HFF-Myc (cell line): ENCODE measurements around the gene MED14.

Experiments used
- DNase-seq: peaks from one replicate; pipeline ENCODE4 v3.0.0-alpha.2; 2011; ENCODE audit warnings: low read depth; ENCODE audit errors: extremely low read depth
- H3K4me3 ChIP-seq: replicated peaks from 2 replicates; pipeline ENCODE4 v1.5.1; 2011; ENCODE audit warnings: low read depth, mild to moderate bottlenecking, control low read depth, low read length
- TF ChIP-seq, protein P1 (sequence below): IDR thresholded peaks from 2 replicates; pipeline ENCODE4 v1.5.1; 2012; ENCODE audit warnings: mild to moderate bottlenecking, low read depth, low read length, control low read depth; ENCODE audit errors: missing control alignments

The MED14 gene

DNA sequence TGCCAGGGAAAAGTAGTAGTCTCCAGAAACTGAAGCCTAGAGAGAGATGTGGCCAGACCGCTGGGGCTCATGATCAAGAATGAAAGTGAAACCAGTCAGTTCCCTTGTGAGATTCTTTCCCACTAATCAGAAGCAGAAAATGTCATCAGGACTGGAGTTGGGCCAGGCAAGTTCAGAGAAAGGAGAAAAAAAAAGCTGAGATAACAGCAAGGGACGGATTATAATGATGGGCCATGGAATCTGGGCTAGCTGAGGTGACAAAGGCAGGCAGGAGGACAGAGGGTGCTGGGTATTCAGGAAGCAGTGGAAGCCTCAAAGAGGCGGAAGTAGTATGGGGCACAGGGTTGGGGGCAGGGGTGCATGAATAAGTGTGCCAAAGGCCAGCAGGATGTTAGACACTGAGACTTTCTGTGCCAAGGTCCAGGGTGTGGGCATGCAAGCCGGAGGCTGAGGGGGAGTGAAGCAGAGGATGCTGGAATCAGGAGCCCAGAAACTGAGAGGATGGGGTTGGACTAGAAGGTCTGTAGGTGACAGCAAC lies 90.5 kb downstream of the MED14 start:
- peak overlapping the region; percentile 41 for H3K4me3 ChIP-seq
- DNase-seq = peak; percentile 21
- TF ChIP-seq, protein P1, sequence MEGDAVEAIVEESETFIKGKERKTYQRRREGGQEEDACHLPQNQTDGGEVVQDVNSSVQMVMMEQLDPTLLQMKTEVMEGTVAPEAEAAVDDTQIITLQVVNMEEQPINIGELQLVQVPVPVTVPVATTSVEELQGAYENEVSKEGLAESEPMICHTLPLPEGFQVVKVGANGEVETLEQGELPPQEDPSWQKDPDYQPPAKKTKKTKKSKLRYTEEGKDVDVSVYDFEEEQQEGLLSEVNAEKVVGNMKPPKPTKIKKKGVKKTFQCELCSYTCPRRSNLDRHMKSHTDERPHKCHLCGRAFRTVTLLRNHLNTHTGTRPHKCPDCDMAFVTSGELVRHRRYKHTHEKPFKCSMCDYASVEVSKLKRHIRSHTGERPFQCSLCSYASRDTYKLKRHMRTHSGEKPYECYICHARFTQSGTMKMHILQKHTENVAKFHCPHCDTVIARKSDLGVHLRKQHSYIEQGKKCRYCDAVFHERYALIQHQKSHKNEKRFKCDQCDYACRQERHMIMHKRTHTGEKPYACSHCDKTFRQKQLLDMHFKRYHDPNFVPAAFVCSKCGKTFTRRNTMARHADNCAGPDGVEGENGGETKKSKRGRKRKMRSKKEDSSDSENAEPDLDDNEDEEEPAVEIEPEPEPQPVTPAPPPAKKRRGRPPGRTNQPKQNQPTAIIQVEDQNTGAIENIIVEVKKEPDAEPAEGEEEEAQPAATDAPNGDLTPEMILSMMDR = no peak

DNA sequence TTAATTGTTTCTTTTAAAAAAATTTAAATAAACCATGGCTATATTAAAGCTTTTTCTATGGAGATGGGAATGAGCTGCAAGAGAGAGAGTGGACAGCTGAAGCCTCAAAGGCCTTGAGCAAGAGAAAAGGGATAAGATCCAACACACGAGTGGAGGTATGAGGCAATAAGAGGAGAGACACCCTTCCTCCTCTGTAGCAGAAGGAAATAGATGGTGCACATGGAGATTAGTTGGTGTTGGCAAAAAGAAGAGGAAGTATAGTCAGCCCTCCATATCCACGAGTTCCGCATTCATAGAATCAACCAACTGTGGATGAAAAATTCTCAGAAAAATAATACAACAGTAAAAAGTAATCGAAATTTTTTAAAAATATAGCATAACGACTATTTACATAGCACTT lies 91.2 kb downstream of the MED14 start:
- peak overlapping the region; percentile 41 for H3K4me3 ChIP-seq

DNA sequence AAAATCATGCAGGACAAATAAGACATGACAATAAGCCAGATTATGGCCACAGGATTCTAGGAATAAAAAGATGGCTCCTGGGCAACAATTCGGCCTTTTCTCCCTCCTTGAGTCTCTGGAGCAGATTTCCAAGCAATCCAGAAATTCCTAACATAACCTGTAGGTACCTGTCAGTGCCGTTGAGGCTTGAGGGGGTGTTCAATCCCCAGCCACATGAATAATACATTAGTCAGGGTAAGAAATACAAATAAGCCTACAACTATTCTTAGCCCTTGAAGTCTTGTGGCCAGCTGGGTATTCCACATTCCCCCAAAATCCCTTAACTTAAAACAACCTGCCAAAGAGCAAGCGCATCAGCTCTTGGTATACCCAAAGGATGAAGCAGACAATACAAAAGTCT lies 97.7 kb downstream of the MED14 start:
- H3K4me3 ChIP-seq = no peak overlapping the region
- DNase-seq = no peak
- TF ChIP-seq, protein P1 = no peak

More for the DNA sequence above, 91.2 kb downstream of the MED14 start:
- DNase-seq = no peak
- TF ChIP-seq, protein P1 = no peak

DNA sequence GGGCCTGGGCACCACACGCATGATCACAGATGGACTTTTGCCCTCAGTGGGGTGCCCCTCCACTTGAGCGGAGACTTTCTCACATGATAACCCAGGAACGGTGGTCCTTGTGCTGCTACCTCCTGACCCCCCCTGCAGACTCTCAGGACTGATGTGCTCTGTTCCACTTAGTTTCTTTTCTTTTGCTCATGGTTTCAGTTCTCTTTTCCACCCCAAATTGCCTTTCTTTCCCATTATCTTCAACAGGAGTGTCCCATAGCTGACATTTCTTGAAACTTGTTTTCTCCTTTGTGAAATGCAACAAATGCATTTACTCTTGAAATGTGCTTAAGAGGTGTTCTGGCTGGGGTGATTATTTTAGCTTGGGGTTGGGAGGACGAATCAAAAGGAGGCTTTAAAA lies 103.1 kb downstream of the MED14 start:
- TF ChIP-seq, protein P1 = no peak
- H3K4me3 ChIP-seq = no peak overlapping the region
- no peak for DNase-seq

DNA sequence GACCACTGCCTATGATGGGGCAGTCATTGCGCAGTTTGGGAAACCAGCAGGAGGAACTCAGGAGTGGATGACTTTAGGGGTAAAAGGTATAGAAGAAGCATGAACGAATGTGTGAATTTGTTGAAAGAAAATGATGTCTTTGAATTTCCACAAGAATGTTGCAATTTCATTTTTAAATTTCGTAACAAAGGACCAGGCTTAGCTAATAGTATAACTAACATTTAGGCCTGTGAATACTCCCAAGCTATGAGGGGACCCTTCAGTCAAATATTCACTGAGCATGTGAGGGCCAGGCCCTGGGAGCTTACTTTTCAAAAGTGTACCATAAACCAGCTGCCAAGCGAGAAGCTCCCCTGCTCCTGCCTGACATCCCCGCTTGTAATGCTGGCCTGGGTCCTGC lies 106.8 kb downstream of the MED14 start:
- TF ChIP-seq, protein P1 = no peak
- H3K4me3 ChIP-seq = no peak overlapping the region
- DNase-seq = no peak

DNA sequence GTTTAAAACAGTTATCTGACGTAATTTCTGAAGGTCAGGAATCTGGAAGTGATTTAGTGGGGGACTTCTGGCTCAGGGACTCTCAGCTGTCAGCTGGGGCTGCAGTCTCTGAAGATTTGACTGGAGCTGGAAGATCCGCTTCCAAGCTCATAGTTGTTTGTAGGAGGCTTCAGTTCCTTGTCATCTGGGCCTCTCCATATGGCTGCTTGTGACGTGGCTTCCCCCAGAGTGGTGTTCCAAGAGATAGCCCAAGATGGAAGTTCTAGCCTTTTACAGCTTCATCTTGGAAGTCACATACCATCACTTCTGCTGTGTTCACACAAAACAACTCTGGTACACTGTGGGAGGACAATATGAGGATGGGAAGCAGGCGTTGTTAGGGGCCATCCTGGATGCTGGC lies 110.0 kb downstream of the MED14 start:
- no peak for DNase-seq
- no peak overlapping the region for H3K4me3 ChIP-seq
- TF ChIP-seq, protein P1 = no peak

DNA sequence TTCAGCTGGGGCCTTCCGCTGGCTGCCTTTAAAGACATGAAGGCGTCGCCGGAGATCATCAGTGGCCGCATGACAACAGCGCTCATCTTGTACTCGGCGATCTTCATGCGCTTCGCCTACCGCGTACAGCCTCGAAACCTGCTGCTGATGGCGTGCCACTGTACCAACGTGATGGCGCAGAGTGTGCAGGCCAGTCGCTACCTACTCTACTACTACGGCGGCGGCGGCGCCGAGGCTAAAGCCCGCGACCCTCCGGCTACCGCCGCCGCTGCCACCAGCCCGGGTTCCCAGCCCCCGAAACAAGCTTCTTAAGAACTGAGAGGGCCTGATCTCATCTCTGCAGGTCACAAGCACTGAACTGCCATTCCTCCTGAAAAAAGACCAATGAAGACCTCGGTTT lies 111.7 kb downstream of the MED14 start:
- no peak for DNase-seq
- TF ChIP-seq, protein P1 = no peak
- H3K4me3 ChIP-seq = no peak overlapping the region
